GM19240 (cell line): ENCODE data around the gene EPB42.
A peak's percentile ranks its signal among the peaks of the same experiment; 100 is the strongest.

Experiments
- DNase-seq: peaks from one replicate; pipeline ENCODE4 v3.0.0; 2011; ENCODE audit warnings: low spot score; ENCODE audit not compliant: insufficient read length

The EPB42 gene

GRCh38 chr15:43220991-43221403 is at the start of gene EPB42:
Gene EPB42 (minus strand): TSS chr15:43221018. CDS start chr15:43220825, 193 bp downstream.
- no peak for DNase-seq

- no peak for DNase-seq
Observed at GRCh38 chr15:43270113-43270665, 49.4 kb upstream of the EPB42 start.

DNA sequence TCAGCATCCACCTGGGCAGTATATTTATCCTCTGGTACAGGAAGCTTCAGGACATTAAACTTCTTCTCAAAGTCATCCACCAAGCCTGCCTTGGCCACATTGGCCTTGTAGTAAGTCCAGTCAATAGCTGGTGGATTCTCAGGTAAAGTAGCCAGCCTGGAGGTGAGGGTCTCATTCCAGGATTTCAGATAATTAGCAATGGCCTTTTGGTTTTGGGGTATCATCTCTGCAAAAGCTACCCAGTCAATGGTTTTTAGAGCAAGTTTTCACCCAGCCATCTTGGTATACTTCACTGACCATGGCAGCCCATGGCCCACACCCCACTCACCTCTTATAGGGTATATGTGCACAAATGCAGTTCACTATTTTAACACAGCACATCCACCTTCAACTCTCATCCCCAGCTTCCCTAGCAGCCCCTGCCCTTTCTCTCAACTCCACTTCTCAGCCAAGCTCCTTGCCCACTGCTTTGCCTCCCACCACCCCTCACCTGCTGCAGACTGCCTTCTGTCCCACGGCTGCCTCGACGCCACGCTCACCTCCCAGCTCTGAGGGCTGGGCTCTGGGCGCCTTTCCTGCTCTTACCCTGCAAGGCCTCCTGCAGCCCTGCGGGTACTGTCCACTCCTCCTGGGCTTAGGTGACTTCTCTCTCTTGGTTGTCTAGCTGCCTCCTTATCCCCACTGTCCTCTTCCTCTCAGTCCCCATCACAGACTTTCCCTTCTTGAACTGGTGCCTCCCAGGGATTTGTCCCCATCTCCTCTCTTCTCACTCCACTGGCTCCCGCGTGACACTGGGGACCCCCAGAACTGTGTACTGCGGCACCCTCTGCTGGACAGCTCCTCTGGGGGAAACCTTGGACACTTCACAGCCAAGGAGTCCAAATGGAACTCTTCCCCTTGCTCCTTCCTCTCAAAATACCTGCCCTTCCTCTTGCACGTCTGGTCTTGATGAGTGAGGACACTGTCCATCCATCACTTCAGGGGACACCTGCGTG is 47.6 kb upstream of the EPB42 start:
- DNase-seq, result no peak

DNA sequence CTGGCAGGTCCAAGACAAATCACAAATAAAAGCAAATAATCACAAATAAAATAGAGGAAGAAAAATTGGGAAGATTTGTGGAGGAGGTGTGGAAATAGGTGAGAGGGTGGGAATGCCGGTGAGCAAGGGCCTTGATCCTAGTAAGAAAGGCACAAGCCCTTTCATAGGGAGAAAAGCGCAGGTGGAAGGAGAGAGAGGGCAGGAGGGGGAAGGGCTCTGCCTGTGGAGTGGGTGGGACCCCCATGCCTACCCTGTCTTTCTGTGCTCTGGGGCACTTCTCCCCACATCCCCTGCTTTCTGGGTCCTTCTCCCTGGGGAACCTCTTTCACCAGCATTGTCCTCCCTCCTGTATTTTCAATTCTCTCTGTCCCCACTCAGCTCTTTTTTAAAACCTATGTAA is 46.6 kb upstream of the EPB42 start:
- no peak for DNase-seq

GRCh38 chr15:43266834-43267233 is 46.0 kb upstream of the EPB42 start, which contains the start of gene TGM5:
Gene TGM5 (minus strand): TSS chr15:43266928. CDS start chr15:43266849, 79 bp downstream.
- no peak for DNase-seq

- DNase-seq, result no peak
Observed at GRCh38 chr15:43266386-43266785, 45.6 kb upstream of the EPB42 start.

DNA sequence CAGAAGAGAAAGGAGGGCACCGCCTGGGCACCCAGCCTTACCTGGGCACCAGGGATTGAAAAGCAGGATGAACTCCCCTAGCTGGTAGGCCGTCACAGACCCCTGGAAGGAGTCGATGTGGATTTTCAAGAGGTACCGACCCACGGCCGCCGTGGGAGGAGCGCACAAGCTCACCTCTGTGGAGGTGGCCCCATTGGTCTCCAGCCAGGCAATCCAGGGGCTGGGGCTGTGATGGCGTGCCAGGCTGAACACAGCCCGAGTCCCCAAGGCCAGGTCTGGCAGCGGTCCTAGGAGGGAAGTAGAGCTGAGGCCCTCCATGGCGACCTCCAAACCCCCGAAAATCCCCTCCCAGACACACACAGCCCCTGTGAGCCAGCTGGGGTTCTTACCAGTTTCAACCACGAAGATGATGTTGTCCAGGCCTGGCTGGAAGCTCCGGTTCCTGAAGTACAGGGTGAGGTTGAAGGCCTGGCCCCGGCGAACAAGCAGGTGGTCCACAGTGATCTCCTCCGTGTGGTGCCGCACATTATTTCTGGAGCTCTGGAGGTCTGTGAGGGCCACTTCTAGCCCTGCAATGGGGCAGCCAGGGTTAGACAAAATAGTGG is 39.3 kb upstream of the EPB42 start:
- no peak for DNase-seq

GRCh38 chr15:43258781-43259180 is 38.0 kb upstream of the EPB42 start:
- DNase-seq, result no peak

GRCh38 chr15:43256341-43256740 is 35.5 kb upstream of the EPB42 start:
- no peak for DNase-seq

GRCh38 chr15:43255376-43255775 is 34.6 kb upstream of the EPB42 start:
- no peak for DNase-seq

GRCh38 chr15:43253431-43254403 is 32.9 kb upstream of the EPB42 start:
- peak; percentile 23 for DNase-seq

DNA sequence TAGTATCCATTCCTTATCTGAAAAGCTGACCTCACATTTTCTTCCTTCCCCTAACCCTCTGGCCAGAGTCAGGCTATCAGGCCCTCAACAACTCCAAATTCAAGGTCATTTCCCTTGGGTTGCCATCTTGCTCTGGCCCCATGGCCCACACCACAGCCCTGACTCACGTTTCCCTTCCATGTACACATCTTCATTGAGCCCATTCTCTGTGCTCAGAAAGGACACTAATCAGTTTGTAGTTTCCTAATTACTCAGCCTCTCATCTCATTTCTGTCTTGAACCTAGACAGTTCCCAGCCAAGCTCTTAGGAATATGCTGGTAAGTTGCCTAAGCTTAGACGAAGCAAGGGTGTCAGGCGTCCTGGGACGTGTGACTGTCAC is 31.0 kb upstream of the EPB42 start:
- DNase-seq, result no peak

GRCh38 chr15:43251185-43251870 is 30.5 kb upstream of the EPB42 start:
- no peak for DNase-seq

- DNase-seq, result no peak
Observed at GRCh38 chr15:43250785-43251184, 30.0 kb upstream of the EPB42 start.

DNA sequence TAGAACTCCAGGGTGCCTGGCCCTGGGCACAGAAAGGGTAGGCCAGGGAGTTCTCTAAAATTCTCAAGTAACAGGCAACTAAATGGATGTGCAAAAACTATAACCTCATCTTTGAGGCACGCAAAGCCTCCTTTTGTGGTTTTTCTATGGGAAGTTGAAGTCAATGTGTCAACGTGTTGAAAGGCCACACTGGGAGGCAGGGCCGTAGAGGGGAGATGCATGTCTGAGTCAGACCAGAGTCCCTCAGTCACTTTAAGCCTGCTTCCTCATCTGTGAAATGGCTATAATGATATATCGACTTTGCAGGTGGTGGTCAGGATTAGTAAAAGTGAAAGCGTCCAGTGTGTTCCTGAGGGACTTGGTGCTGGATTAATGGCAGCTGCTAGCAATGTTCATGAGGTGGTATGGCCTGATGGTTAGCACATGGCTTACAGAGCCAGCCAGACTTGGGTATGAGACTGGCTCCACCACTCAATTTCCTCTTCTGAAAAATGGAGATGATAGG is 28.9 kb upstream of the EPB42 start:
- peak; percentile 56 for DNase-seq

DNA sequence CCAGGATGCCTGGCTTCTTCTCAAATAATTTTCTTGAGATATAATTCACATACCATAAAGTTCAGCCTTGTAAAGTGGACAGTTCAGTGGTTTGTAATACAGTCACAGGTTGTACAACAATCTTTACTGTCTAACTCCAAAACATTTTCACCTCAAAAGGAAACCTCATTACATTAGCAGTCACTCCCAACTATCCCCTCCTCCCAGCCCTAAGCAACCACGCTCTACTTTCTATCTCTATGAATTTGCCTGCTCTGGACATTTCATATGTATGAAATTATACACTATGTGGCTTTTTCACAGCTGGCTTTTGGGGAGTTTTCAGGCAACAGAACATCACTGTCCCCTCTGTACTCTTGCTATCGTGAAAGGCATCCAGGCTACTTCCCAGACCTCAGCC is 28.4 kb upstream of the EPB42 start:
- DNase-seq, result no peak

- DNase-seq, result no peak
Observed at GRCh38 chr15:43246261-43246774, 25.5 kb upstream of the EPB42 start.

DNA sequence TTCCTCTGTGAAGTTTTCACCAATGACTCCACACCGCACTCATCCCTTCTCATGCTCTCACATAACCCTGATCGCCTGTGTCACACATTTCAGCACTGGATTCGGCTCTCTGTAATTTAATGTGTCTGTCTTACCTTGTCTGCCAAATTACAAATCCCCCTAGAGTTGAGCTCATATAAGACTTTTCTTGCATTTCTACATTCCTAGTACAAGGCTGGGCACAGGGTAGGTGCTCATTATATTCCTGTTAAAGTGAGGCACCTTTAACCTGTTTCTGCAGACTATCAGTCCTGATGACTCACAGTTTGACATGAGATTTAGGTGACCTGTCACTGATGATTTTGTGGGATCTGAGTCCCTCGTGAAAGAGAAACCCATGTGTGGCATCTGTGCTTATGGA is 23.3 kb upstream of the EPB42 start:
- no peak for DNase-seq

DNA sequence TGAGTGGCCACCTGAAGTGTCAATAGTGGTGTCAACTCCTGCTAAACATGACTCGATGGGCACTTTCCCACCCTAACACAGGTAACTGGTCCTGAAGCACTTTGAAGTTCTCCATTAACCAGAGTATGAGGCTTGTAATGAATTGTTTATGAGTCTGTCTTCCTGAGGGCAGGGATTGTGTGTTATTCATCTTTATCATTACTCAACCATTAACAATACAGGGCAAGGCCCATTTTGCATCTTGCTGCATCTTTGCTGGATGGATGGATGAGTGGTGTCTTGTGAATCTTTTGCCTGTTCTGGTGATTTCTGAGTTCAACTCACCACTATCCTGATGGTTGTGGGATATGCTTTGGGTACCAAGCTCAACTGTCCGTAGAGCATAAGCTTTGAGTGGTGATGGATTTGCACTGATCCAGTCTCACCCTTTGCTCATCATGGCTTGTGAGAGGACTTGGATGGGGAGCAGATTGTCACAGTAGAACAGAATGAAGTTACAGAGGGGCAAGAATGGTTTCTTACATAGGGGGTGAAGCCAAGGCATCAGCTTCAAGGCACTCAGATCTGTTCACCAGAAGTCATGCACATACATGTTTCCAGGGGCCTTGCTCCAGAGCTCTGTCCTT is 22.3 kb upstream of the EPB42 start:
- no peak for DNase-seq

GRCh38 chr15:43242616-43243015 is 21.8 kb upstream of the EPB42 start:
- DNase-seq, result no peak
